ENCODE data around the gene WRNIP1.

GRCh38 chr6:2732503-2733089, 32.6 kb upstream of the WRNIP1 start:
- TF ChIP-seq POLR2AphosphoS5 (IDR thresholded peaks at IDR 0.05; ENCODE audit: low read depth, low read length) (no peak), REST (IDR thresholded peaks at IDR 0.05; ENCODE audit: insufficient read depth in 1 of 2, low read depth in 2 of 2, low read length in 2 of 2) (no peak)

Measured in PFSK-1 (cell line).